Activated CD8-positive, alpha-beta memory T cell treated with anti-CD3 and anti-CD28 coated beads, Interleukin-2, amount 50 U/mL, for 1 hour (primary cell): ENCODE results near the gene DLL3.

Source experiments
- DNase-seq: peaks from one replicate; pipeline ENCODE4 v3.0.0-alpha.2; 2020; ENCODE audit errors: extremely low read depth

Gene DLL3

GRCh38 chr19:39481676-39482075 lies 17.1 kb upstream of the DLL3 start:
- no peak for DNase-seq

GRCh38 chr19:39483141-39483540 lies 15.6 kb upstream of the DLL3 start:
- no peak for DNase-seq

- DNase-seq: no peak
Observed at GRCh38 chr19:39489756-39490155, 9.0 kb upstream of the DLL3 start.

- DNase-seq: no peak
Observed at GRCh38 chr19:39492225-39492624, 6.5 kb upstream of the DLL3 start.

- no peak for DNase-seq
Observed at GRCh38 chr19:39492788-39493187, 6.0 kb upstream of the DLL3 start.

GRCh38 chr19:39494661-39495060 lies 4.1 kb upstream of the DLL3 start:
- no peak for DNase-seq

GRCh38 chr19:39496063-39496462 lies 2.7 kb upstream of the DLL3 start:
- DNase-seq: no peak

- no peak for DNase-seq
Observed at GRCh38 chr19:39497701-39497995, 1.1 kb upstream of the DLL3 start.

- DNase-seq: no peak
Observed at GRCh38 chr19:39497996-39498797, 550 bp upstream of the DLL3 start.

GRCh38 chr19:39499932-39500331 lies 1.2 kb downstream of the DLL3 start:
- no peak for DNase-seq

- DNase-seq: no peak
Observed at GRCh38 chr19:39500543-39500942, 1.8 kb downstream of the DLL3 start.

- DNase-seq: no peak
Observed at GRCh38 chr19:39501340-39501739, 2.6 kb downstream of the DLL3 start.

- peak; percentile 13 for DNase-seq
Observed at GRCh38 chr19:39502640-39503417, 4.1 kb downstream of the DLL3 start.

GRCh38 chr19:39506598-39506943 lies 7.8 kb downstream of the DLL3 start:
- DNase-seq: no peak

GRCh38 chr19:39506944-39507714 lies 8.4 kb downstream of the DLL3 start:
- no peak for DNase-seq

GRCh38 chr19:39507715-39508364 lies 9.1 kb downstream of the DLL3 start:
- DNase-seq: no peak

- DNase-seq: no peak
Observed at GRCh38 chr19:39508629-39509028, 9.9 kb downstream of the DLL3 start.

GRCh38 chr19:39509233-39509632 lies 10.5 kb downstream of the DLL3 start:
- no peak for DNase-seq

GRCh38 chr19:39512988-39513387 lies 14.2 kb downstream of the DLL3 start:
- DNase-seq: no peak

GRCh38 chr19:39514840-39515550 lies 16.2 kb downstream of the DLL3 start, which contains the start of gene SELENOV:
TSS of gene SELENOV (plus strand) at chr19:39515139. CDS start at chr19:39515213, 74 bp downstream.
- DNase-seq: no peak

- no peak for DNase-seq
Observed at GRCh38 chr19:39515551-39516191, 16.9 kb downstream of the DLL3 start.
